Bronchial epithelial cell (primary cell): ENCODE results near the gene ZNF618. TPM values are rescaled to one million over a fixed set of nuclear protein-coding genes. Genes with fewer than 3 reads are reported as not detected.

Experiments used
- DNase-seq: peaks from one replicate; pipeline ENCODE4 v3.0.0-alpha.2; 2010; ENCODE audit warnings: low read depth
- FAIRE-seq: peaks from 2 replicates; lab custom pipeline; 2011; peaks lifted over from hg19 to GRCh38; lab: Jason Lieb, UNC
- H3K27me3 ChIP-seq: 2 replicates; pipeline ENCODE4 v1.5.1; 2011; ENCODE audit warnings: low read length; ENCODE audit not compliant: control insufficient read depth, insufficient read depth
- H3K36me3 ChIP-seq: 2 replicates; pipeline ENCODE4 v1.5.1; 2011; ENCODE audit warnings: low read length; ENCODE audit not compliant: control insufficient read depth, insufficient read depth
- H3K4me3 ChIP-seq: 2 replicates; pipeline ENCODE4 v1.5.1; 2011; ENCODE audit warnings: mild to moderate bottlenecking, low read depth, low read length, control low read depth
- total RNA-seq: library from RNA; depleted of rRNA; stranded (reverse); fragments of >200 nt; gene quantifications from 2 replicates; pipeline ENCODE4 v1.2.1, GENCODE V29; 2014
- TF ChIP-seq, protein P1 (sequence below): IDR thresholded peaks from 2 replicates; pipeline ENCODE4 v1.5.1; 2011; ENCODE audit warnings: mild to moderate bottlenecking, moderate library complexity, low read length, control low read depth, inconsistent platforms; ENCODE audit not compliant: insufficient read depth, severe bottlenecking

Gene ZNF618
- total RNA-seq, 1 donor from 2014 or later, result 1.6 TPM

DNA sequence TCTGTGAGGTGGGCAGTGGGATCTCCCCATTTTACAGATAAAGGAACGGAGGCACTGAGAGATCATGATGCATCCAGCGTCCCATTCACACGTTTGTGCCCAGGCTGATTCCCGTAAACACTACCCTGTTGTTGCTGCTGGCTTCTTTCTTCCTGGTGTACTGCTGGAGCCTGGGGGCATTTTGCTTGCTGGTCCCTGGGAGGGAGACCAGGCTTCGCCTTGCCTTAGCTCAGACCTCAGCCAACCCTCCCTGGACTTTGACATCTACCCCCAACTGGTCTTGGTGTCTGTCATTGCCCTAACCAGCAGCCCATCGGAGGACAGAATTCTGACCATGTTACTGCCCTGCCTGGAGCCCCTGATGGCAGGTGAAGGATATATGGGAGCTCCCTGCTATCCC, 82.4 kb downstream of the ZNF618 start:
- TF ChIP-seq, protein P1, sequence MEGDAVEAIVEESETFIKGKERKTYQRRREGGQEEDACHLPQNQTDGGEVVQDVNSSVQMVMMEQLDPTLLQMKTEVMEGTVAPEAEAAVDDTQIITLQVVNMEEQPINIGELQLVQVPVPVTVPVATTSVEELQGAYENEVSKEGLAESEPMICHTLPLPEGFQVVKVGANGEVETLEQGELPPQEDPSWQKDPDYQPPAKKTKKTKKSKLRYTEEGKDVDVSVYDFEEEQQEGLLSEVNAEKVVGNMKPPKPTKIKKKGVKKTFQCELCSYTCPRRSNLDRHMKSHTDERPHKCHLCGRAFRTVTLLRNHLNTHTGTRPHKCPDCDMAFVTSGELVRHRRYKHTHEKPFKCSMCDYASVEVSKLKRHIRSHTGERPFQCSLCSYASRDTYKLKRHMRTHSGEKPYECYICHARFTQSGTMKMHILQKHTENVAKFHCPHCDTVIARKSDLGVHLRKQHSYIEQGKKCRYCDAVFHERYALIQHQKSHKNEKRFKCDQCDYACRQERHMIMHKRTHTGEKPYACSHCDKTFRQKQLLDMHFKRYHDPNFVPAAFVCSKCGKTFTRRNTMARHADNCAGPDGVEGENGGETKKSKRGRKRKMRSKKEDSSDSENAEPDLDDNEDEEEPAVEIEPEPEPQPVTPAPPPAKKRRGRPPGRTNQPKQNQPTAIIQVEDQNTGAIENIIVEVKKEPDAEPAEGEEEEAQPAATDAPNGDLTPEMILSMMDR, result no peak
- Histone ChIP-seq H3K4me3 (no peak overlapping the region), H3K36me3 (no peaks in the 10 kb centered on the region), H3K27me3 (no peaks in the 10 kb centered on the region)
- DNase-seq, result no peak
- peak; percentile 86 for FAIRE-seq

DNA sequence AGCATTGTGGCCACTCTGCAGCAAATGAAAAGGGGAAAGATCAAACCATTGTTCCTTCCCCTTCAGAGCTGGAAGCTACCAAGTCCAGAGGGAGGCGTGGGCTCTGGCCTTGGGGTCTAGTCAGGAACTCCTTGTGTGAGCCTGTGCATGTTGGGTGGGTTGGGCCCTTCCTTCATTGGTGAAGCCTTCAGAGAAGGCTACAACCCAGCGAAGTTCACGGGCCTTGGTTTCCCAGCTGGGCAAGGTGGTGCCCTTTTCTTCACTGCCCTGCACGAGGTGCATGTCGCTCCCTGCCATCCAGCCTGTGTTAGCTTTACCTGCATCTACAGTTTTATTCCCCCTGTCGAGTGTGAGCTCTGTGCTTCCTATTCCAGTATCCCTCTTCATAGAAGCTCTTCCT, 84.7 kb downstream of the ZNF618 start:
- no peak for FAIRE-seq
- Histone ChIP-seq H3K36me3 (no peaks in the 10 kb centered on the region), H3K4me3 (no peak overlapping the region), H3K27me3 (no peaks in the 10 kb centered on the region)
- TF ChIP-seq, protein P1, result no peak
- no peak for DNase-seq

DNA sequence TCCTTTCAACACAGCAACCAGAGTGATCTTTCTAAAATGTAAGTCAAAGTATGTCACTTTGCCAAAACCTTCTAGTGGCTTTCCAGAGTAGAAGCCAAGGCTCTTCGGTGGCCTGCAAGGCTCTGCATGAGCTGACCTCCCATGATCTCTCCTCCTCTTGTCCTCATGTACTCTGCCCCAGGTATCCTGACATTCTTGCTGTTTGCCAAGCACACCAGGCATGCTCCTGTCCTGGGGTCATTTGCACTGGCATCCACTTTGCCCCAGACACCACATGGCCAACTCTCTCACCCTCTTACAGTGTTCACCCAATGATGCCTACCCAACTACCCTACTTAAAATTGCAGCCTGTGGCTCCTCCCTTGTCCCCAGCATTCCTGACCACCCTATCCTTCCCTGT, 86.3 kb downstream of the ZNF618 start:
- no peaks in the 10 kb centered on the region for H3K27me3 ChIP-seq
- peak; percentile 82 for FAIRE-seq
- TF ChIP-seq, protein P1, result no peak
- H3K36me3 ChIP-seq, result no peaks in the 10 kb centered on the region
- no peak overlapping the region for H3K4me3 ChIP-seq
- DNase-seq, result no peak

DNA sequence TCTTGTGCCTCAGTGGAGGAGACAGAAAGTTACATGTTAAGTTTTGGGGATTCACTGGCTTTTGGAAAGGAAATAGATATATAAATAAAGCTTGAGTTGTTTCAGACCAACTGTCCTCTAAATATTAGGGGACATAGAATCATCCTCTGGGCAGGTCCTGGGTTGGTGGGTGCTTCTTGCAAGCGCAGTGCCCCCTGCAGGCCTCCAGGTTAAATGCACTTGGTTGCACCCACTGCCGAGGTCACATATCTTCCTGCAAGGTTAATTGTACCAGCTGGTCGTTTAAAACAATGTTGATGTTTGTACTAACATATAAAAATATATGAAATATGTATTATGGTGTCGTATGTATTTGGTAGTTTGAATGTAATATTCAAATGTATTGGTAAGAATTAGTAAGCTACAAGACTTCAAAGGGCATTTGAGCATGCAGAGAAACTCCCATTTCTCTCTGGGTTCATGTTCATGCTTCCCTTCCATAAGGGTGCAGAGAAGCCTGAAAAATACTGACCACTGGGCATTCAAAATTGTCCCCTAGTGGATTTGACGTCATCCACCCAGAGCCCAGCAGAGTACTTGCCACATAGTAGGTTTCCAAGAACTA, 87.0 kb downstream of the ZNF618 start:
- H3K27me3 ChIP-seq, result no peaks in the 10 kb centered on the region
- no peaks in the 10 kb centered on the region for H3K36me3 ChIP-seq
- FAIRE-seq, result no peak
- peak; percentile 49 for DNase-seq
- TF ChIP-seq, protein P1, result peak; percentile 74
- H3K4me3 ChIP-seq, result no peak overlapping the region

DNA sequence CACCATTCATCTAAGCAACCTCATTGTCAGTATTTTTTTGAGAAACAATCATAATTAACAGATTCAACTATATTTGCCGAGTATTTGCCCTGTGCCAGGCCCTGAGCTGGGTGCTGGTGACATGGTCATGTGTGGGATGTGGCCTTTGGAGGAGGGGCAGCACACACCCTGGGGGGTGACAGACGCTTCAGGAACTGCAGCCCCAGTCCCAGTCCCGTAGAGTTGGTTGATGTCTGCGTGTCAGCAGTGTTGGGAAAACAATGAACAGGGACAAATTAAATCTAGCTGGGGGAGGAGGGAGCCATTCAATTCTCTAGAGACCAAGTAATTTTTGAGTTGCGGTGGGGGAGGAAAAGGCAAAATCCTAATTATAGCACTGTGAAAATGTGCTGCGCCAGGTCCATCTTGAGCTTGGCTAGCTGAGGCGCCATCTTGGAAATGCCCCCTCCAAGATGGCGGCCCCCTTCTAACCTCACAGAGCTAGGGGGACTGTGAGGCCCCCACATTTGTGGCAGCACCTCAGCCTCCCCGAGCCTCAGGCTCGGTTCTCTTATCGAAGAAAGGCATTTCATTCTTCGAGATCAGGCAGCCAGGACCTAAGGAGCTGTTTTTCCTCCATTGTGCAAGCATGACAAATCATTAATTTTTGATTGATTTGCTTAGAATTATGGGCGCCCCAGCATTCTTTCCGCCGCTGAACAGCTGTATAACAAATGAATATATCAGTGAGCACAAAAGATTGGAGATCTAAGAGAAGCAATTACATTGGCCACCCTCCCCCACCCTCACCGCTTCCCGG, 87.8 kb downstream of the ZNF618 start:
- TF ChIP-seq, protein P1, result no peak
- no peaks in the 10 kb centered on the region for H3K27me3 ChIP-seq
- FAIRE-seq, result no peak
- H3K4me3 ChIP-seq, result no peak overlapping the region
- no peaks in the 10 kb centered on the region for H3K36me3 ChIP-seq
- DNase-seq, result no peak
